Liver (tissue), 9 donors: ENCODE results near the gene SETBP1. TPM values are rescaled to one million over a fixed set of nuclear protein-coding genes. Genes with fewer than 3 reads are reported as not detected.

Source experiments
- DNase-seq: peaks from one replicate; pipeline ENCODE4 v3.0.0-alpha.2; 2017; ENCODE audit warnings: low spot score
- H3K27ac ChIP-seq, 2 donors: one replicate each; pipeline ENCODE4 v1.7.0; 2013; ENCODE audit warnings: inconsistent platforms in 2 of 2, low read length in 2 of 2, control low read depth in 1 of 2, low read depth in 1 of 2, mild to moderate bottlenecking in 1 of 2
- H3K27me3 ChIP-seq, 4 donors: one replicate each; pipeline versions ENCODE4 v1.6.1 to v1.7.0; 2013; ENCODE audit warnings: low read length in 3 of 4, inconsistent platforms in 1 of 4, mild to moderate bottlenecking in 1 of 4, moderate library complexity in 1 of 4; ENCODE audit not compliant: control insufficient read depth in 4 of 4, insufficient read depth in 4 of 4
- H3K36me3 ChIP-seq, 4 donors: one replicate each; pipeline versions ENCODE4 v1.6.1 to v1.7.0; 2013; ENCODE audit warnings: low read length in 3 of 4, mild to moderate bottlenecking in 3 of 4, low read depth in 1 of 4, moderate library complexity in 1 of 4; ENCODE audit not compliant: control insufficient read depth in 4 of 4, insufficient read depth in 3 of 4
- H3K4me1 ChIP-seq, 4 donors: one replicate each; pipeline versions ENCODE4 v1.6.1 to v1.7.0; 2013; ENCODE audit warnings: low read length in 3 of 4, mild to moderate bottlenecking in 3 of 4, moderate library complexity in 1 of 4; ENCODE audit not compliant: control insufficient read depth in 4 of 4, insufficient read depth in 4 of 4
- H3K4me3 ChIP-seq, 3 donors: one replicate each; pipeline versions ENCODE4 v1.6.1 to v1.7.0; 2013; ENCODE audit warnings: low read length in 3 of 3, control low read depth in 1 of 3, low read depth in 1 of 3, mild to moderate bottlenecking in 1 of 3
- H3K9ac ChIP-seq, 2 donors: one replicate each; pipeline ENCODE4 v1.7.0; 2013; ENCODE audit warnings: low read length in 2 of 2, mild to moderate bottlenecking in 2 of 2, moderate library complexity in 2 of 2, control low read depth in 1 of 2, low read depth in 1 of 2
- H3K9me3 ChIP-seq, 4 donors: one replicate each; pipeline versions ENCODE4 v1.6.1 to v1.7.0; 2013; ENCODE audit warnings: low read length in 3 of 4; ENCODE audit not compliant: control insufficient read depth in 4 of 4
- ATF3 ChIP-seq: IDR thresholded peaks from 2 replicates; pipeline ENCODE4 v1.6.1; 2016; ENCODE audit warnings: antibody characterized with exemption
- EGR1 ChIP-seq, 2 donors: IDR thresholded peaks; 2 replicates each; pipeline ENCODE4 v1.6.1; 2016 to 2018; ENCODE audit warnings: antibody characterized with exemption in 2 of 2, low read depth in 2 of 2
- FOXA1 ChIP-seq: IDR thresholded peaks from 2 replicates; pipeline ENCODE4 v1.6.1; 2016; ENCODE audit warnings: antibody characterized with exemption
- GABPA ChIP-seq, 2 donors: IDR thresholded peaks in 1 of 2; conservative IDR thresholded peaks in 1 of 2; 2 replicates each; pipeline ENCODE4 v1.6.1; 2016; ENCODE audit warnings: antibody characterized with exemption in 2 of 2, mild to moderate bottlenecking in 1 of 2, moderate library complexity in 1 of 2
- JUND ChIP-seq, 2 donors: IDR thresholded peaks; 2 replicates each; pipeline ENCODE4 v1.6.1; 2016; ENCODE audit warnings: antibody characterized with exemption in 2 of 2
- MAX ChIP-seq: IDR thresholded peaks from 2 replicates; pipeline ENCODE4 v1.6.1; 2016; ENCODE audit warnings: antibody characterized with exemption
- RAD21 ChIP-seq, 2 donors: IDR thresholded peaks; 2 replicates each; pipeline ENCODE4 v1.6.1; 2016; ENCODE audit warnings: antibody characterized with exemption in 2 of 2, mild to moderate bottlenecking in 2 of 2
- REST ChIP-seq: IDR thresholded peaks from 2 replicates; pipeline ENCODE4 v1.6.1; 2016; ENCODE audit warnings: antibody characterized with exemption, mild to moderate bottlenecking
- TAF1 ChIP-seq: conservative IDR thresholded peaks from 2 replicates; pipeline ENCODE4 v1.6.1; 2016; ENCODE audit warnings: antibody characterized with exemption, mild to moderate bottlenecking
- ZBTB33 ChIP-seq: IDR thresholded peaks from 2 replicates; pipeline ENCODE4 v1.6.1; 2016; ENCODE audit warnings: antibody characterized with exemption
- WGBS: extraction: QIAGEN DNeasy Blood & Tissue Kit; methylation state at CpG from one replicate; pipeline ENCODE4 v1.1.7; 2013; 5-methylcytosine and 5-hydroxymethylcytosine counted together
- polyA plus RNA-seq, 2 donors: library from polyadenylated mRNA; stranded (reverse) in 1 of 2; unstranded in 1 of 2; fragments of 200-250 nt in 1 of 2; fragments of >200 nt in 1 of 2; fragmentation: Nextera tagmentation in 1 of 2; extraction: Ambion mirVana in 1 of 2; gene quantifications; one replicate each; pipeline versions ENCODE4 v1.2.1 to v1.2.3, GENCODE V29; 2013 to 2015
- total RNA-seq, 2 donors: library from RNA; depleted of rRNA; stranded (reverse); fragments of >200 nt; gene quantifications; one replicate each; pipeline ENCODE4 v1.2.3, GENCODE V29; 2014
- donor health status: healthy.
- donor health status: healthy.
- donor health status: healthy.
- donor health status: healthy.
- donor health status: healthy.

Gene SETBP1
- total and polyA plus RNA-seq, 4 donors, result 2.5 to 15.8 (median 4.7) TPM

GRCh38 chr18:44850001-44850400 lies 169.3 kb downstream of the SETBP1 start:
- Histone ChIP-seq H3K4me1 (peaks cover 0 to 18% (median 14%) of the 10 kb centered on the region in 4 donors), H3K4me3 (no peak overlapping the region), H3K27ac (no peak overlapping the region), H3K9ac (no peak overlapping the region), H3K27me3 (no peaks in the 10 kb centered on the region), H3K36me3 (no peaks in the 10 kb centered on the region), H3K9me3 (no peaks in the 10 kb centered on the region)
- no peak for DNase-seq
- no peak for TF ChIP-seq ATF3
- WGBS, result 87% methylated on average over 2 of the region's 2 CpGs

- no peak overlapping the region for H3K27ac ChIP-seq
- no peaks in the 10 kb centered on the region for H3K27me3 ChIP-seq
- H3K4me1 ChIP-seq, result peaks cover 0 to 21% (median 15%) of the 10 kb centered on the region in 4 donors
- H3K9me3 ChIP-seq, result no peaks in the 10 kb centered on the region
- no peaks in the 10 kb centered on the region for H3K36me3 ChIP-seq
- H3K9ac ChIP-seq, result no peak overlapping the region
- no peak overlapping the region for H3K4me3 ChIP-seq
- TF ChIP-seq TAF1 (no peak), ATF3 (no peak), JUND (IDR thresholded peaks at IDR 0.05) (no peak), GABPA (IDR thresholded peaks at IDR 0.05 in 1 of 2, conservative IDR thresholded peaks at IDR 0.05 in 1 of 2) (no peak), REST (no peak), FOXA1 (no peak), RAD21 (IDR thresholded peaks at IDR 0.05) (no peak), ZBTB33 (no peak), EGR1 (IDR thresholded peaks at IDR 0.05; ENCODE audit: low read depth in 2 of 2) (no peak), MAX (no peak)
- 95% methylated on average over 13 of the region's 13 CpGs for WGBS
- DNase-seq, result no peak
These were observed 171.4 kb downstream of the SETBP1 start for GRCh38 chr18:44851856-44852621.
